Measurements from ENCODE around the gene AOC2. TPM values are rescaled to one million over a fixed set of nuclear protein-coding genes. Genes with fewer than 3 reads are reported as not detected.
"Not testable (repeated sequence)": the region's sequence is repeated elsewhere in the genome, so short reads cannot be mapped to it uniquely, and the experiment has no call there.

The AOC2 gene
- total RNA-seq, 1 experiment from 2014 or later: 1.4 TPM

GRCh38 chr17:42866631-42867575, 22.5 kb downstream of the AOC2 start:
- TF ChIP-seq EZH2phosphoT487 (IDR thresholded peaks at IDR 0.05; ENCODE audit: borderline replicate concordance, low read length) (no peak), EZH2 (IDR thresholded peaks at IDR 0.05; ENCODE audit: low read length, unreplicated experiment) (no peak), CTCF (conservative IDR thresholded peaks at IDR 0.05; ENCODE audit: low read depth, low read length) (no peak)

GRCh38 chr17:42867694-42868261, 23.4 kb downstream of the AOC2 start:
- H3K36me3 ChIP-seq (ENCODE audit: low read depth, low read length); POLR2A ChIA-PET (ENCODE audit: unreplicated experiment); BruUV-seq (replicated peaks); H3K4me2 ChIP-seq (ENCODE audit: low read length); DNase-seq; H4K20me1 ChIP-seq (ENCODE audit: low read length); H3K4me1 ChIP-seq (ENCODE audit: insufficient read depth, low read length); H3F3A ChIP-seq (ENCODE audit: low read length, unreplicated experiment); H3K9me2 ChIP-seq (replicated peaks; ENCODE audit: low read length); CTCF ChIA-PET; intact Hi-C loops (cut with micrococcal nuclease); H3K27ac ChIP-seq (ENCODE audit: low read length); ATAC-seq; H3K27me3 ChIP-seq (ENCODE audit: low read length); H3K4me3 ChIP-seq (ENCODE audit: low read length); H3K79me2 ChIP-seq (ENCODE audit: low read length); H3K9me3 ChIP-seq (ENCODE audit: low read length); H2AFZ ChIP-seq (ENCODE audit: low read length); H3K9ac ChIP-seq (ENCODE audit: low read length): not testable (repeated sequence)

More at GRCh38 chr17:42866631-42867575, 22.5 kb downstream of the AOC2 start:
- no peak overlapping the region for H3K4me3 ChIP-seq (ENCODE audit: low read length)
- CTCF ChIA-PET: no interaction called here
- H3F3A ChIP-seq (ENCODE audit: low read length, unreplicated experiment): no peaks in the 10 kb centered on the region
- H3K9me3 ChIP-seq (ENCODE audit: low read length): no peaks in the 10 kb centered on the region
- no peak overlapping the region for H2AFZ ChIP-seq (ENCODE audit: low read length)
- no TSS peak for BruUV-seq (replicated peaks)
- DNase-seq: no peak
- H3K79me2 ChIP-seq (ENCODE audit: low read length): no peaks in the 10 kb centered on the region
- H3K27ac ChIP-seq (ENCODE audit: low read length): no peak overlapping the region
- H3K9me2 ChIP-seq (replicated peaks; ENCODE audit: low read length): no peaks in the 10 kb centered on the region
- POLR2A ChIA-PET (ENCODE audit: unreplicated experiment): no interaction called here
- no peaks in the 10 kb centered on the region for H3K36me3 ChIP-seq (ENCODE audit: low read depth, low read length)
- no peaks in the 10 kb centered on the region for H3K27me3 ChIP-seq (ENCODE audit: low read length)
- no peaks in the 10 kb centered on the region for H4K20me1 ChIP-seq (ENCODE audit: low read length)
- intact Hi-C loops (cut with micrococcal nuclease): no loop called here
- ATAC-seq: no peak
- H3K4me1 ChIP-seq (ENCODE audit: insufficient read depth, low read length): no peaks in the 10 kb centered on the region
- H3K9ac ChIP-seq (ENCODE audit: low read length): no peak overlapping the region
- H3K4me2 ChIP-seq (ENCODE audit: low read length): no peak overlapping the region

- Histone ChIP-seq H3K9ac (ENCODE audit: low read length) (no peak overlapping the region), H3K9me2 (replicated peaks; ENCODE audit: low read length) (no peaks in the 10 kb centered on the region), H3F3A (ENCODE audit: low read length, unreplicated experiment) (no peaks in the 10 kb centered on the region), H4K20me1 (ENCODE audit: low read length) (no peaks in the 10 kb centered on the region), H3K27ac (ENCODE audit: low read length) (no peak overlapping the region), H2AFZ (ENCODE audit: low read length) (no peak overlapping the region), H3K27me3 (ENCODE audit: low read length) (no peaks in the 10 kb centered on the region), H3K4me2 (ENCODE audit: low read length) (no peak overlapping the region), H3K79me2 (ENCODE audit: low read length) (no peaks in the 10 kb centered on the region), H3K9me3 (ENCODE audit: low read length) (no peaks in the 10 kb centered on the region), H3K4me1 (ENCODE audit: insufficient read depth, low read length) (no peaks in the 10 kb centered on the region), H3K4me3 (ENCODE audit: low read length) (no peak overlapping the region), H3K36me3 (ENCODE audit: low read depth, low read length) (no peaks in the 10 kb centered on the region)
- ChIA-PET CTCF (no interaction called here), POLR2A (ENCODE audit: unreplicated experiment) (no interaction called here)
- ATAC-seq: no peak
- intact Hi-C loops (cut with micrococcal nuclease): no loop called here
- TF ChIP-seq CTCF (conservative IDR thresholded peaks at IDR 0.05; ENCODE audit: low read depth, low read length): no peak
- no peak for TF ChIP-seq EZH2 (IDR thresholded peaks at IDR 0.05; ENCODE audit: low read length, unreplicated experiment)
- no peak for TF ChIP-seq EZH2phosphoT487 (IDR thresholded peaks at IDR 0.05; ENCODE audit: borderline replicate concordance, low read length)
- BruUV-seq (replicated peaks): no TSS peak
- DNase-seq: no peak
Measured at GRCh38 chr17:42868338-42868737, 24.0 kb downstream of the AOC2 start.
